Measurements from ENCODE around the gene PPP1R12B. TPM values are rescaled to one million over a fixed set of nuclear protein-coding genes. Genes with fewer than 3 reads are reported as not detected.
"Not testable (repeated sequence)": the region's sequence is repeated elsewhere in the genome, so short reads cannot be mapped to it uniquely, and the experiment has no call there.

The PPP1R12B gene
- total and polyA plus RNA-seq, 2 experiments from 2014 or later: 13.2 to 13.8 TPM

- H3K4me3 ChIP-seq: no peak overlapping the region
- ATAC-seq (no peak), DNase-seq (ENCODE audit: low spot score) (no peak)
- Mint-ChIP-seq H3K4me1 (peaks cover 13% of the 10 kb centered on the region; the same call in 2 of the 3 replicates), H3K9me3 (no peaks in the 10 kb centered on the region), H3K36me3 (ENCODE audit: low read depth) (no peaks in the 10 kb centered on the region), H3K4me3 (no peak overlapping the region), H3K27ac (no peak overlapping the region; the same call in 1 of the 2 replicates), H3K27me3 (ENCODE audit: insufficient read depth, low read depth, poor library complexity) (peaks cover 4% of the 10 kb centered on the region)
- H3K9me2 ChIP-seq (ENCODE audit: insufficient read depth): no peaks in the 10 kb centered on the region
- H3K4me1 ChIP-seq (ENCODE audit: insufficient read depth): no peaks in the 10 kb centered on the region
- H3K36me3 ChIP-seq (ENCODE audit: insufficient read depth): no peaks in the 10 kb centered on the region
- TF ChIP-seq JUNB (IDR thresholded peaks at IDR 0.05; ENCODE audit: unreplicated experiment) (no peak), EZH2 (IDR thresholded peaks at IDR 0.05; ENCODE audit: low read depth, unreplicated experiment) (no peak), ZNF331 (CRISPR knock-in tag; IDR thresholded peaks at IDR 0.05; ENCODE audit: low read depth) (no peak), EZH2phosphoT487 (IDR thresholded peaks at IDR 0.05; ENCODE audit: unreplicated experiment) (no peak), POLR2AphosphoS5 (IDR thresholded peaks at IDR 0.05; ENCODE audit: low read depth) (no peak), NANOG (IDR thresholded peaks at IDR 0.05; ENCODE audit: borderline replicate concordance) (no peak)
- TF ChIP-seq, protein P1, sequence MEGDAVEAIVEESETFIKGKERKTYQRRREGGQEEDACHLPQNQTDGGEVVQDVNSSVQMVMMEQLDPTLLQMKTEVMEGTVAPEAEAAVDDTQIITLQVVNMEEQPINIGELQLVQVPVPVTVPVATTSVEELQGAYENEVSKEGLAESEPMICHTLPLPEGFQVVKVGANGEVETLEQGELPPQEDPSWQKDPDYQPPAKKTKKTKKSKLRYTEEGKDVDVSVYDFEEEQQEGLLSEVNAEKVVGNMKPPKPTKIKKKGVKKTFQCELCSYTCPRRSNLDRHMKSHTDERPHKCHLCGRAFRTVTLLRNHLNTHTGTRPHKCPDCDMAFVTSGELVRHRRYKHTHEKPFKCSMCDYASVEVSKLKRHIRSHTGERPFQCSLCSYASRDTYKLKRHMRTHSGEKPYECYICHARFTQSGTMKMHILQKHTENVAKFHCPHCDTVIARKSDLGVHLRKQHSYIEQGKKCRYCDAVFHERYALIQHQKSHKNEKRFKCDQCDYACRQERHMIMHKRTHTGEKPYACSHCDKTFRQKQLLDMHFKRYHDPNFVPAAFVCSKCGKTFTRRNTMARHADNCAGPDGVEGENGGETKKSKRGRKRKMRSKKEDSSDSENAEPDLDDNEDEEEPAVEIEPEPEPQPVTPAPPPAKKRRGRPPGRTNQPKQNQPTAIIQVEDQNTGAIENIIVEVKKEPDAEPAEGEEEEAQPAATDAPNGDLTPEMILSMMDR (conservative IDR thresholded peaks at IDR 0.05; ENCODE audit: low read depth in 2 of 2): no peak
- TF ChIP-seq, protein P2, sequence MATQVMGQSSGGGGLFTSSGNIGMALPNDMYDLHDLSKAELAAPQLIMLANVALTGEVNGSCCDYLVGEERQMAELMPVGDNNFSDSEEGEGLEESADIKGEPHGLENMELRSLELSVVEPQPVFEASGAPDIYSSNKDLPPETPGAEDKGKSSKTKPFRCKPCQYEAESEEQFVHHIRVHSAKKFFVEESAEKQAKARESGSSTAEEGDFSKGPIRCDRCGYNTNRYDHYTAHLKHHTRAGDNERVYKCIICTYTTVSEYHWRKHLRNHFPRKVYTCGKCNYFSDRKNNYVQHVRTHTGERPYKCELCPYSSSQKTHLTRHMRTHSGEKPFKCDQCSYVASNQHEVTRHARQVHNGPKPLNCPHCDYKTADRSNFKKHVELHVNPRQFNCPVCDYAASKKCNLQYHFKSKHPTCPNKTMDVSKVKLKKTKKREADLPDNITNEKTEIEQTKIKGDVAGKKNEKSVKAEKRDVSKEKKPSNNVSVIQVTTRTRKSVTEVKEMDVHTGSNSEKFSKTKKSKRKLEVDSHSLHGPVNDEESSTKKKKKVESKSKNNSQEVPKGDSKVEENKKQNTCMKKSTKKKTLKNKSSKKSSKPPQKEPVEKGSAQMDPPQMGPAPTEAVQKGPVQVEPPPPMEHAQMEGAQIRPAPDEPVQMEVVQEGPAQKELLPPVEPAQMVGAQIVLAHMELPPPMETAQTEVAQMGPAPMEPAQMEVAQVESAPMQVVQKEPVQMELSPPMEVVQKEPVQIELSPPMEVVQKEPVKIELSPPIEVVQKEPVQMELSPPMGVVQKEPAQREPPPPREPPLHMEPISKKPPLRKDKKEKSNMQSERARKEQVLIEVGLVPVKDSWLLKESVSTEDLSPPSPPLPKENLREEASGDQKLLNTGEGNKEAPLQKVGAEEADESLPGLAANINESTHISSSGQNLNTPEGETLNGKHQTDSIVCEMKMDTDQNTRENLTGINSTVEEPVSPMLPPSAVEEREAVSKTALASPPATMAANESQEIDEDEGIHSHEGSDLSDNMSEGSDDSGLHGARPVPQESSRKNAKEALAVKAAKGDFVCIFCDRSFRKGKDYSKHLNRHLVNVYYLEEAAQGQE (IDR thresholded peaks at IDR 0.05; ENCODE audit: unreplicated experiment): no peak
- H3K27ac ChIP-seq (ENCODE audit: low read depth): no peak overlapping the region
- H2AFZ ChIP-seq: no peak overlapping the region
- H3K27me3 ChIP-seq (ENCODE audit: insufficient read depth): no peaks in the 10 kb centered on the region
- H3K4me2 ChIP-seq: no peak overlapping the region
- H3K79me2 ChIP-seq (replicated peaks; ENCODE audit: insufficient read depth): no peaks in the 10 kb centered on the region
- H3F3A ChIP-seq (replicated peaks; ENCODE audit: low read depth): no peaks in the 10 kb centered on the region
- no peaks in the 10 kb centered on the region for H4K20me1 ChIP-seq (replicated peaks; ENCODE audit: insufficient read depth)
Observed at GRCh38 chr1:202553560-202554038, 205.1 kb downstream of the PPP1R12B start.

DNA sequence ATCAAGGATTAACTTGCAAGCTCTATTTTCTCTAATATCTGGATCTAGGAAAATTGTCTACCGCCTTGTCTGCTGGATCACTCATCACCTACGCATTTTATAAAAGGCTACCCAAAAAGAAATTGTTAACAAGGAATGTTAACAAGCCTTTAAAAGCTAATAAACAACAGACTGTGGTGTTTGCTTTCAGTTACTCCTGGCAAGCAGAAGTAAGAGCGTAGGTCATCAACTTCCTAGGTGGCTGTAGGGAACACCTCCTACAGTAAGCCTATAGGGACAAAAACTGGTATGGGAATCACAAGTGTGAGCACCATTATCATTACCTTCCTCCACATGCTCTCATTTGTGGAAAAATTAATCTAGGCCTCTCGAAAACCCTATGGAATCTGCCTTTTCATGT lies 206.1 kb downstream of the PPP1R12B start:
- H3K4me3 Mint-ChIP-seq; H3K9me2 ChIP-seq (ENCODE audit: insufficient read depth); H3K4me2 ChIP-seq; H3K4me3 ChIP-seq; H2AFZ ChIP-seq; H3K36me3 Mint-ChIP-seq (ENCODE audit: low read depth); H3K4me1 ChIP-seq (ENCODE audit: insufficient read depth); H3K27me3 ChIP-seq (ENCODE audit: insufficient read depth); H3K27ac ChIP-seq (ENCODE audit: low read depth); H3K36me3 ChIP-seq (ENCODE audit: insufficient read depth); DNase-seq (ENCODE audit: low spot score); H3K9me3 Mint-ChIP-seq; H3K79me2 ChIP-seq (replicated peaks; ENCODE audit: insufficient read depth); H4K20me1 ChIP-seq (replicated peaks; ENCODE audit: insufficient read depth); H3K27me3 Mint-ChIP-seq (ENCODE audit: insufficient read depth, low read depth, poor library complexity); H3F3A ChIP-seq (replicated peaks; ENCODE audit: low read depth): not testable (repeated sequence)
- Mint-ChIP-seq H3K27ac (peak overlapping the region; percentile 18; the same call in 1 of the 2 replicates), H3K4me1 (peaks cover 17% of the 10 kb centered on the region; the same call in 2 of the 3 replicates)
- ATAC-seq: peak; percentile 33; the same call in 2 of the 3 replicates

DNA sequence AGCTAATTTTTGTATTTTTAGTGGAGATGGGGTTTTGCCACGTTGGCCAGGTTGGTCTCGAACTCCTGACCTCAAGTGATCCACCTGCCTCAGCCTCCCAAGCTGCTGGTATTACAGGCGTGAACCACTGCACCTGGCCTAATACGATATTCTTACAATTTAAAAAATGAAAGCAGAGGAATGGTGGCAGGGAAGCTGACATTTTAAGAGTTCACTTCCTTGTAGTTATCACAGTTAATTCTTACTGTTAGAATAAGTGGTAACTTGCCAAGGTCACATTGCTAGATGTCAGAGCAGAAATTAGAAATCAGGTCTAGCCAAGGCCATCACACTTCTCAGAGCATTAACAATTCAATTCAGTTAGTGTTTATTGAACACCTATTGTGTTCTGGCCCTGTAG lies 207.5 kb downstream of the PPP1R12B start:
- H3K4me3 Mint-ChIP-seq; H3K9me2 ChIP-seq (ENCODE audit: insufficient read depth); H2AFZ ChIP-seq; H3K36me3 Mint-ChIP-seq (ENCODE audit: low read depth); H3K27ac ChIP-seq (ENCODE audit: low read depth); H3K4me3 ChIP-seq; H3K27me3 Mint-ChIP-seq (ENCODE audit: insufficient read depth, low read depth, poor library complexity); H3F3A ChIP-seq (replicated peaks; ENCODE audit: low read depth); H4K20me1 ChIP-seq (replicated peaks; ENCODE audit: insufficient read depth); H3K27me3 ChIP-seq (ENCODE audit: insufficient read depth); ATAC-seq; H3K27ac Mint-ChIP-seq; H3K79me2 ChIP-seq (replicated peaks; ENCODE audit: insufficient read depth); H3K4me2 ChIP-seq; H3K9me3 Mint-ChIP-seq; DNase-seq (ENCODE audit: low spot score); H3K36me3 ChIP-seq (ENCODE audit: insufficient read depth): not testable (repeated sequence)
- H3K4me1 Mint-ChIP-seq: peaks cover 27% of the 10 kb centered on the region
- H3K4me1 ChIP-seq (ENCODE audit: insufficient read depth): peaks cover 11% of the 10 kb centered on the region

GRCh38 chr1:202557662-202558061 lies 209.2 kb downstream of the PPP1R12B start:
- not testable (repeated sequence) for H3K36me3 Mint-ChIP-seq (ENCODE audit: low read depth); H3K9me3 Mint-ChIP-seq; H3K27ac ChIP-seq (ENCODE audit: low read depth); H3K4me3 Mint-ChIP-seq; H3K4me3 ChIP-seq; DNase-seq (ENCODE audit: low spot score); ATAC-seq; H3K79me2 ChIP-seq (replicated peaks; ENCODE audit: insufficient read depth); H3F3A ChIP-seq (replicated peaks; ENCODE audit: low read depth); H3K9me2 ChIP-seq (ENCODE audit: insufficient read depth); H3K27me3 Mint-ChIP-seq (ENCODE audit: insufficient read depth, low read depth, poor library complexity); H2AFZ ChIP-seq; H3K36me3 ChIP-seq (ENCODE audit: insufficient read depth); H4K20me1 ChIP-seq (replicated peaks; ENCODE audit: insufficient read depth); H3K27me3 ChIP-seq (ENCODE audit: insufficient read depth); H3K27ac Mint-ChIP-seq; H3K4me2 ChIP-seq
- H3K4me1 Mint-ChIP-seq: peaks cover 40% of the 10 kb centered on the region
- peaks cover 20% of the 10 kb centered on the region for H3K4me1 ChIP-seq (ENCODE audit: insufficient read depth)
